Keratinocyte (primary cell): Measurements from ENCODE around the gene WDR87. TPM values are rescaled to one million over a fixed set of nuclear protein-coding genes. Genes with fewer than 3 reads are reported as not detected.

Experiments used
- DNase-seq: peaks from one replicate; pipeline ENCODE4 v3.0.0-alpha.2; 2011; ENCODE audit warnings: low read depth, missing footprints, low spot score
- FAIRE-seq: peaks from 2 replicates; lab custom pipeline; 2011; peaks lifted over from hg19 to GRCh38; lab: Jason Lieb, UNC
- H2AFZ ChIP-seq: 2 replicates; pipeline ENCODE4 v1.6.0; 2012; ENCODE audit warnings: low read length, control low read depth, inconsistent platforms; ENCODE audit not compliant: control insufficient read depth
- H3K27ac ChIP-seq: 2 replicates; pipeline ENCODE4 v1.5.1; 2011; ENCODE audit warnings: low read length; ENCODE audit not compliant: control insufficient read depth, insufficient read depth
- H3K27me3 ChIP-seq: 3 replicates; pipeline ENCODE4 v1.6.0; 2011; ENCODE audit warnings: low read length; ENCODE audit not compliant: control insufficient read depth, insufficient read depth; ENCODE audit errors: extremely low read depth
- H3K36me3 ChIP-seq, 2 experiments: 2 replicates in 1 of 2; 3 replicates in 1 of 2; pipeline ENCODE4 v1.5.1; 2011; ENCODE audit warnings: low read length in 2 of 2, mild to moderate bottlenecking in 1 of 2; ENCODE audit not compliant: control insufficient read depth in 2 of 2, insufficient read depth in 2 of 2; ENCODE audit errors: extremely low read depth in 1 of 2
- H3K4me1 ChIP-seq: 3 replicates; pipeline ENCODE4 v1.5.1; 2011; ENCODE audit warnings: low read length; ENCODE audit not compliant: control insufficient read depth, insufficient read depth; ENCODE audit errors: extremely low read depth
- H3K4me2 ChIP-seq: 3 replicates; pipeline ENCODE4 v1.6.0; 2011; ENCODE audit warnings: low read depth, low read length; ENCODE audit not compliant: control insufficient read depth, insufficient read depth; ENCODE audit errors: extremely low read depth
- H3K4me3 ChIP-seq, 3 experiments: fragments of 200-600 bp in 1 of 3; sonication (generic) in 1 of 3; 2 replicates in 2 of 3; 3 replicates in 1 of 3; pipeline ENCODE4 v1.5.1; 2011 to 2016; ENCODE audit warnings: low read length in 3 of 3, mild to moderate bottlenecking in 3 of 3, control low read depth in 2 of 3, inconsistent platforms in 1 of 3, low read depth in 1 of 3, mixed read lengths in 1 of 3, mixed run types in 1 of 3, moderate library complexity in 1 of 3; ENCODE audit not compliant: control insufficient read depth in 2 of 3, insufficient read depth in 2 of 3; ENCODE audit errors: extremely low read depth in 1 of 3
- H3K79me2 ChIP-seq: 2 replicates; pipeline ENCODE4 v1.6.0; 2012; ENCODE audit warnings: low read length; ENCODE audit not compliant: control insufficient read depth, insufficient read depth
- H3K9ac ChIP-seq: 3 replicates; pipeline ENCODE4 v1.6.0; 2011; ENCODE audit warnings: low read length; ENCODE audit not compliant: control insufficient read depth, insufficient read depth; ENCODE audit errors: extremely low read depth
- H3K9me1 ChIP-seq: 3 replicates; pipeline ENCODE4 v1.6.0; 2011; ENCODE audit warnings: low read length; ENCODE audit not compliant: control insufficient read depth, insufficient read depth; ENCODE audit errors: extremely low read depth
- H3K9me3 ChIP-seq: 2 replicates; pipeline ENCODE4 v1.5.1; 2012; ENCODE audit warnings: low read depth, low read length; ENCODE audit not compliant: control insufficient read depth
- H4K20me1 ChIP-seq: 3 replicates; pipeline ENCODE4 v1.6.0; 2011; ENCODE audit warnings: low read length; ENCODE audit not compliant: control insufficient read depth, insufficient read depth; ENCODE audit errors: extremely low read depth
- EZH2 ChIP-seq: IDR thresholded peaks from one replicate; pipeline ENCODE4 v1.6.1; 2012; ENCODE audit warnings: inconsistent platforms, mild to moderate bottlenecking, low read length, moderate library complexity
- dilution Hi-C: fragments of 300-500 bp; cut with MboI; formaldehyde crosslinking; loops from one replicate; pipeline ENCODE4 v1.7.0; 2020; ENCODE audit warnings: low sequenced_read_pairs; ENCODE audit not compliant: extremely low pct_ligation_motif_present
- polyA plus RNA-seq, 5 experiments: library from polyadenylated mRNA; depleted of rRNA in 3 of 5; stranded (reverse) in 3 of 5; stranded (forward) in 1 of 5; unstranded in 1 of 5; fragments of >200 nt; gene quantifications; 1 replicate in 1 of 5; 2 replicates in 3 of 5; 3 replicates in 1 of 5; pipeline versions ENCODE4 v1.2.1 to v1.2.3, GENCODE V29; 2011 to 2012; ENCODE audit warnings: missing spikeins in 2 of 5, low read depth in 1 of 5, low replicate concordance in 1 of 5
- TF ChIP-seq, protein P1 (sequence below), 3 experiments: IDR thresholded peaks in 1 of 3; conservative IDR thresholded peaks in 1 of 3; optimal IDR thresholded peaks in 1 of 3; 2 replicates in 2 of 3; 3 replicates in 1 of 3; pipeline versions ENCODE3 to v1.5.1; 2011; ENCODE audit warnings: low read length in 3 of 3, mild to moderate bottlenecking in 3 of 3, moderate library complexity in 2 of 3, control low read depth in 1 of 3, inconsistent platforms in 1 of 3; ENCODE audit not compliant: insufficient read depth in 2 of 3; ENCODE audit errors: extremely low read depth in 1 of 3

WDR87 gene
- polyA plus RNA-seq, 1 donor (not counting 4 experiments of a cell fraction or from before 2014, with no cell fraction given) = not detected

DNA sequence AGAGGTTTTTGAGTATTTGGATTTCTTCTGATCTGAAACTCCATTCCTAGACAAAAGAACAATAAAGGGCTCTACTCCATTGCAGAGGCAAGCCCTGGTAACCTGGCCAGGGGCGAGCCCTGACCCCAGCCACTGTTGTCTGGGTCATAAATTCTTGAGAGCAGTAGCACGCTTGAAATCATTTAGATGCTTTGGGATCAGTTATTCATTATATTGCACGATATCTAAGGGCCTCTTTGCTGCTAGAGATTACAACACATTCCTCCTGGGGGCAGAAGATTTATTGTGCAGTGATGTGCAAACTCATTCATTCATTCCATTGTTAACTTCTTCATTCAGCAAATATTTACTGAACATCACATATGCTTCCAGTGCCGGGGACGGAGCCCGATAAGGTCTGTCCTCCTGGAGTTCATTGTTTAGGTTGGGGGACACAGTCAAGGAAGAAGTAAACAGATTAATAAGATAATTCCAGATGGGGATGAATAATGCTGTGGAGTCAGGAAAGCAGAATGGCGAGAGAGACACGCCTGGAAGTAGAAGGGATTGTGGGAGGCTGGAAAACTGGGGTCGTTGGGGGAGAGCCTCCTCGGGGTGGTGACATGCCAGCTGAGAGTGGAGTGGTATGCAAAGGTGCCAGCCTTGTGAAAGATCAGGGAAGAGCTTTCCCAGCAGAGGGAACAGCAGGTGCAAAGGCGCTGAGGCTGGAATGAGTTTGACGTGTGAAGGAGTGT lies 35.6 kb upstream of the WDR87 start:
- Histone ChIP-seq H3K4me2 (no peak overlapping the region), H3K9ac (no peak overlapping the region), H3K36me3 (peaks cover 0 to 6% of the 10 kb centered on the region in 2 experiments), H3K4me3 (no peak overlapping the region), H3K4me1 (no peaks in the 10 kb centered on the region), H3K9me3 (no peaks in the 10 kb centered on the region), H2AFZ (no peak overlapping the region), H4K20me1 (no peaks in the 10 kb centered on the region), H3K27me3 (no peaks in the 10 kb centered on the region), H3K9me1 (no peaks in the 10 kb centered on the region), H3K27ac (no peak overlapping the region), H3K79me2 (peaks cover 10% of the 10 kb centered on the region)
- TF ChIP-seq, protein P1, sequence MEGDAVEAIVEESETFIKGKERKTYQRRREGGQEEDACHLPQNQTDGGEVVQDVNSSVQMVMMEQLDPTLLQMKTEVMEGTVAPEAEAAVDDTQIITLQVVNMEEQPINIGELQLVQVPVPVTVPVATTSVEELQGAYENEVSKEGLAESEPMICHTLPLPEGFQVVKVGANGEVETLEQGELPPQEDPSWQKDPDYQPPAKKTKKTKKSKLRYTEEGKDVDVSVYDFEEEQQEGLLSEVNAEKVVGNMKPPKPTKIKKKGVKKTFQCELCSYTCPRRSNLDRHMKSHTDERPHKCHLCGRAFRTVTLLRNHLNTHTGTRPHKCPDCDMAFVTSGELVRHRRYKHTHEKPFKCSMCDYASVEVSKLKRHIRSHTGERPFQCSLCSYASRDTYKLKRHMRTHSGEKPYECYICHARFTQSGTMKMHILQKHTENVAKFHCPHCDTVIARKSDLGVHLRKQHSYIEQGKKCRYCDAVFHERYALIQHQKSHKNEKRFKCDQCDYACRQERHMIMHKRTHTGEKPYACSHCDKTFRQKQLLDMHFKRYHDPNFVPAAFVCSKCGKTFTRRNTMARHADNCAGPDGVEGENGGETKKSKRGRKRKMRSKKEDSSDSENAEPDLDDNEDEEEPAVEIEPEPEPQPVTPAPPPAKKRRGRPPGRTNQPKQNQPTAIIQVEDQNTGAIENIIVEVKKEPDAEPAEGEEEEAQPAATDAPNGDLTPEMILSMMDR (optimal IDR thresholded peaks at IDR 0.05 in 1 of 3, IDR thresholded peaks at IDR 0.05 in 1 of 3, conservative IDR thresholded peaks at IDR 0.05 in 1 of 3; ENCODE audit: extremely low read depth in 1 of 3, insufficient read depth in 2 of 3, low read length in 3 of 3) = no peak
- TF ChIP-seq EZH2 = no peak
- FAIRE-seq (no peak), DNase-seq (no peak)
- dilution Hi-C loops = no loop called here

DNA sequence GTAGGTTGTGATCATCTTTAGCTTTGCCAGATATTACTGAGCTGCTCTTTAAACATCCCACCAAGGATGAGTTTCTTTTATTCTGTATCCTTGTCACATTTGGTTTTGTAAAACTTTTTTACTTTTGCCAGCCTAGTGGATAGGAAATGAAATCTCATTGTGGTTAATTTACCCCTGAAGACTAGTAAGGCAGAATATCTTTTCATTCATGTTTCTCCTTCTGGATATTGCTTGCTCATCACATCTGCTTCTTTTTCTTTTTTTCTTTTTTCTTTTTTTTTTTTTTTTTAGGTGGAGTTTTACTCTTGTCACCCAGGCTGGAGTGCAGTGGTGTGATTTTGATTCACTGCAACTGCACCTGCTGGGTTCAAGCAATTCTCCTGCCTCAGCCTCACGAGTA lies 32.0 kb upstream of the WDR87 start:
- Histone ChIP-seq H3K4me1 (peaks cover 13% of the 10 kb centered on the region), H3K27ac (no peak overlapping the region), H3K79me2 (peaks cover 21% of the 10 kb centered on the region), H3K36me3 (peaks cover 0 to 7% of the 10 kb centered on the region in 2 experiments), H3K4me2 (no peak overlapping the region), H3K27me3 (no peaks in the 10 kb centered on the region), H3K9ac (no peak overlapping the region), H4K20me1 (no peaks in the 10 kb centered on the region), H3K9me1 (no peaks in the 10 kb centered on the region), H3K4me3 (no peak overlapping the region), H2AFZ (no peak overlapping the region), H3K9me3 (no peaks in the 10 kb centered on the region)
- TF ChIP-seq, protein P1 (optimal IDR thresholded peaks at IDR 0.05 in 1 of 3, IDR thresholded peaks at IDR 0.05 in 1 of 3, conservative IDR thresholded peaks at IDR 0.05 in 1 of 3; ENCODE audit: extremely low read depth in 1 of 3, insufficient read depth in 2 of 3, low read length in 3 of 3) = no peak
- no peak for TF ChIP-seq EZH2
- DNase-seq (no peak), FAIRE-seq (no peak)
- dilution Hi-C loops = no loop called here
